ENCODE data around the gene DUOXA1.

DNA sequence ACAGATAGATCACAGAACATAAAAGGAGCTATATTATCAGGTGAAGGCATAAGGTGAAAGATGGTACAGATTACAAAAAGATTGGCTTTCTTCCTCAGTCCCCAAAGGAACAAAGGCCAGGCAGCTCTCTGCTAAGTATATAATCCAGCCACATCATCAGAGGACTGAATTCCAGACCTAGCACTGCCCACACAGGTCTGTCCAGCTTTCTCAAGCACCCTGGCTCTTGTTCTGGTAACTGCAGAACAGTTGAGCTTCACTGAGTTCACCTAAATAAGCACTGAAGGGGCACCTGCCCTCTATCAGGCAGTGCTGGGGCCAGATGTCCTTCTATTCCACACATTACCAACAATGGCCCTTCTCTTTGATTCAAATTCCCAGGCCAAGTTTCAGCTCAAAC is 6.3 kb downstream of the DUOXA1 start:
- TF ChIP-seq, protein P1, sequence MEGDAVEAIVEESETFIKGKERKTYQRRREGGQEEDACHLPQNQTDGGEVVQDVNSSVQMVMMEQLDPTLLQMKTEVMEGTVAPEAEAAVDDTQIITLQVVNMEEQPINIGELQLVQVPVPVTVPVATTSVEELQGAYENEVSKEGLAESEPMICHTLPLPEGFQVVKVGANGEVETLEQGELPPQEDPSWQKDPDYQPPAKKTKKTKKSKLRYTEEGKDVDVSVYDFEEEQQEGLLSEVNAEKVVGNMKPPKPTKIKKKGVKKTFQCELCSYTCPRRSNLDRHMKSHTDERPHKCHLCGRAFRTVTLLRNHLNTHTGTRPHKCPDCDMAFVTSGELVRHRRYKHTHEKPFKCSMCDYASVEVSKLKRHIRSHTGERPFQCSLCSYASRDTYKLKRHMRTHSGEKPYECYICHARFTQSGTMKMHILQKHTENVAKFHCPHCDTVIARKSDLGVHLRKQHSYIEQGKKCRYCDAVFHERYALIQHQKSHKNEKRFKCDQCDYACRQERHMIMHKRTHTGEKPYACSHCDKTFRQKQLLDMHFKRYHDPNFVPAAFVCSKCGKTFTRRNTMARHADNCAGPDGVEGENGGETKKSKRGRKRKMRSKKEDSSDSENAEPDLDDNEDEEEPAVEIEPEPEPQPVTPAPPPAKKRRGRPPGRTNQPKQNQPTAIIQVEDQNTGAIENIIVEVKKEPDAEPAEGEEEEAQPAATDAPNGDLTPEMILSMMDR (conservative IDR thresholded peaks at IDR 0.05; ENCODE audit: low read depth, low read length): no peak
- TF ChIP-seq EZH2 (IDR thresholded peaks at IDR 0.05; ENCODE audit: low read length, unreplicated experiment): no peak

Data from PC-3 (cell line).